ENCODE results near the gene GRIPAP1.

GRCh38 chrX:49043220-49043986, 41.3 kb upstream of the GRIPAP1 start, which contains the start of gene TFE3:
- TF ChIP-seq CTCF (IDR thresholded peaks at IDR 0.05): peak in 2 of 4 experiments; percentile 46 to 51
- peak; percentile 66 to 77 for TF ChIP-seq POLR2A (IDR thresholded peaks at IDR 0.05)
- TF ChIP-seq POLR2AphosphoS5 (IDR thresholded peaks at IDR 0.05): peak; percentile 88 to 94 (median 91)
